ENCODE results near the gene ALG14.

The ALG14 gene

GRCh38 chr1:95116580-95117206, 43.9 kb upstream of the ALG14 start:
- H3K27me3 ChIP-seq (ENCODE audit: insufficient read depth, low read length, poor library complexity): no peaks in the 10 kb centered on the region
- no peaks in the 10 kb centered on the region for H3K79me2 ChIP-seq (ENCODE audit: insufficient read depth, low read length)
- DNase-seq (no peak), ATAC-seq (ENCODE audit: insufficient read depth, low read depth) (no peak)
- no peak overlapping the region for H2AFZ ChIP-seq (ENCODE audit: low read depth, low read length)
- no peaks in the 10 kb centered on the region for H3K9me3 ChIP-seq (ENCODE audit: insufficient read depth, low read length, severe bottlenecking)
- no peak overlapping the region for H3K4me3 ChIP-seq (ENCODE audit: low read depth in 1 of 2, low read length in 2 of 2)
- TF ChIP-seq CTCF (IDR thresholded peaks at IDR 0.05; ENCODE audit: borderline replicate concordance, extremely low read depth, low read length, poor library complexity, severe bottlenecking): no peak
- no peak for TF ChIP-seq EZH2 (IDR thresholded peaks at IDR 0.05; ENCODE audit: borderline replicate concordance, low read depth, low read length, severe bottlenecking)
- H3K27ac ChIP-seq (ENCODE audit: low read length): no peak overlapping the region
- H3K4me2 ChIP-seq (ENCODE audit: insufficient read depth, low read length): no peak overlapping the region
- H3K36me3 ChIP-seq (ENCODE audit: insufficient read depth, low read length): no peaks in the 10 kb centered on the region
- H3K4me1 ChIP-seq (ENCODE audit: insufficient read depth, low read length): no peaks in the 10 kb centered on the region
- H4K20me1 ChIP-seq (ENCODE audit: insufficient read depth, low read length): no peaks in the 10 kb centered on the region
- no peak overlapping the region for H3K9ac ChIP-seq (ENCODE audit: low read depth, low read length)

- ATAC-seq (ENCODE audit: insufficient read depth, low read depth) (no peak), DNase-seq (no peak)
- no peaks in the 10 kb centered on the region for H3K27me3 ChIP-seq (ENCODE audit: insufficient read depth, low read length, poor library complexity)
- H3K4me3 ChIP-seq (ENCODE audit: low read depth in 1 of 2, low read length in 2 of 2): no peak overlapping the region
- no peak overlapping the region for H3K27ac ChIP-seq (ENCODE audit: low read length)
- H2AFZ ChIP-seq (ENCODE audit: low read depth, low read length): no peak overlapping the region
- H3K36me3 ChIP-seq (ENCODE audit: insufficient read depth, low read length): no peaks in the 10 kb centered on the region
- no peaks in the 10 kb centered on the region for H3K4me1 ChIP-seq (ENCODE audit: insufficient read depth, low read length)
- TF ChIP-seq EZH2 (IDR thresholded peaks at IDR 0.05; ENCODE audit: borderline replicate concordance, low read depth, low read length, severe bottlenecking) (no peak), CTCF (IDR thresholded peaks at IDR 0.05; ENCODE audit: borderline replicate concordance, extremely low read depth, low read length, poor library complexity, severe bottlenecking) (no peak)
- no peak overlapping the region for H3K4me2 ChIP-seq (ENCODE audit: insufficient read depth, low read length)
- H3K9ac ChIP-seq (ENCODE audit: low read depth, low read length): no peak overlapping the region
- H3K79me2 ChIP-seq (ENCODE audit: insufficient read depth, low read length): no peaks in the 10 kb centered on the region
- H4K20me1 ChIP-seq (ENCODE audit: insufficient read depth, low read length): no peaks in the 10 kb centered on the region
- no peaks in the 10 kb centered on the region for H3K9me3 ChIP-seq (ENCODE audit: insufficient read depth, low read length, severe bottlenecking)
Observed at GRCh38 chr1:95115708-95116137, 43.0 kb upstream of the ALG14 start.

DNA sequence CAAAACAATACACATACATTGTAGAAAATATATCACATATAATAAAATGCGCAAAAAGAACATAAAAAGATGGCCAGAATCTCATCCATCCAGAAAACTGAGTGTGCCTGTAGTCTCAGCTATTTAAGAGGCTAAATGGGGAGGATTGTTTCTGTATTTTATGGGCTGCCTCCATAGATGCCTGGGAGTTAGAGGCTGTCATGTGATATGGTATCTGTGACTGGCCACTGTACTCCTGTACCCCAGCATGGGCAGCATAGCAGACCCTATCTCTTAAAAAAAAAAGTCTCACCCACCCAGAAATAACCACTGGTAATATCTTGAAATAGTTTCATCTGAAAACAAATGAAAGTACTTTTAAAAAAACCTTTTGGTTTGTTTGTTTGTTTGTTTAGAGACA, 40.9 kb upstream of the ALG14 start:
- ATAC-seq (ENCODE audit: insufficient read depth, low read depth): no peak

More for the DNA sequence above, 40.9 kb upstream of the ALG14 start:
- no peak overlapping the region for H3K27ac ChIP-seq (ENCODE audit: low read length)
- H3K9me3 ChIP-seq (ENCODE audit: insufficient read depth, low read length, severe bottlenecking): no peaks in the 10 kb centered on the region
- no peak overlapping the region for H3K4me2 ChIP-seq (ENCODE audit: insufficient read depth, low read length)
- no peaks in the 10 kb centered on the region for H3K79me2 ChIP-seq (ENCODE audit: insufficient read depth, low read length)
- H3K4me1 ChIP-seq (ENCODE audit: insufficient read depth, low read length): no peaks in the 10 kb centered on the region
- no peak overlapping the region for H3K4me3 ChIP-seq (ENCODE audit: low read depth in 1 of 2, low read length in 2 of 2)
- no peak for DNase-seq
- no peak for TF ChIP-seq EZH2 (IDR thresholded peaks at IDR 0.05; ENCODE audit: borderline replicate concordance, low read depth, low read length, severe bottlenecking)
- TF ChIP-seq CTCF (IDR thresholded peaks at IDR 0.05; ENCODE audit: borderline replicate concordance, extremely low read depth, low read length, poor library complexity, severe bottlenecking): no peak
- no peak overlapping the region for H2AFZ ChIP-seq (ENCODE audit: low read depth, low read length)
- H4K20me1 ChIP-seq (ENCODE audit: insufficient read depth, low read length): no peaks in the 10 kb centered on the region
- no peaks in the 10 kb centered on the region for H3K27me3 ChIP-seq (ENCODE audit: insufficient read depth, low read length, poor library complexity)
- no peaks in the 10 kb centered on the region for H3K36me3 ChIP-seq (ENCODE audit: insufficient read depth, low read length)
- H3K9ac ChIP-seq (ENCODE audit: low read depth, low read length): no peak overlapping the region

All from DND-41 (cell line).